CD4-positive, alpha-beta T cell treated with Interleukin-1 beta for 1 hour (primary cell): Measurements from ENCODE around the gene RHBDD3.
A peak's percentile ranks its signal among the peaks of the same experiment; 100 is the strongest.

Experiments
- DNase-seq, 2 donors: peaks; one replicate each; pipeline ENCODE4 v3.0.0-alpha.2; 2020 to 2022

The RHBDD3 gene

DNA sequence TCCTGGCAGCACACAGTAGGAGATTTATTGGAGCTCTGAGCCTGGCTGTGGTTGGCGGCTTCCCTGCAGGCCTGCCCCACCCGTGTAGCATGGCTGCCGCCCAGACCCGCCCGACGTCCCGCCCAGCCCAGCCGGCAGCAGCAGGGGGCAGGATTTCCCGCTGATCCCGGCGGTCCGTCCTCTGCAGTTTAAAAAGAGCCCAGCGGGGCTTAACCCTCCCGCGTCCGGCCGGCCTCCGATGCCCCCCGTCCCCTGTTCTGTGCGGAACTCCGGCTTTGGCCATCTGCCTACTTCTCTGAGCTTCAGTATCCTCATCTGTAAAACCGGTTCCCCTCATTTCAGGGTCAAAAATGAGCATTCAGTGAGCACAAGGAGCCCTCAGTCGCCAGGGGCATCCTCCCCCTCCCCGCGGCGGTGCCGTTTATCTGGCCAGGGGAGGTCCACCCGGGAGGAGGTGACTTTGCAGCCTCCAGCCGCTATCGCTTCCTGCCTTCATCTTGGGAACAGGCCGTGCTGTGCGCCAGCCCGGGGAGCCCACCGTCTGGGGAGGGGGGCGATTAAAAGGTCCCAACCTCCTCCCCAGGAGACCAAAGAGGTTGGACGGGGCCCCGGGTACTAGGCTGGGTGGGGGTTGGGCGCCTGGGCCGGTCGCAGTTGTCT is 38.5 kb upstream of the RHBDD3 start, which contains the start of gene GAS2L1:
Gene GAS2L1, plus strand, starts transcription at position 476 of the 660 bp plus-strand sequence. CDS start 1,456 bp downstream, outside the sequence.
- peak; percentile 37 to 55 for DNase-seq

DNA sequence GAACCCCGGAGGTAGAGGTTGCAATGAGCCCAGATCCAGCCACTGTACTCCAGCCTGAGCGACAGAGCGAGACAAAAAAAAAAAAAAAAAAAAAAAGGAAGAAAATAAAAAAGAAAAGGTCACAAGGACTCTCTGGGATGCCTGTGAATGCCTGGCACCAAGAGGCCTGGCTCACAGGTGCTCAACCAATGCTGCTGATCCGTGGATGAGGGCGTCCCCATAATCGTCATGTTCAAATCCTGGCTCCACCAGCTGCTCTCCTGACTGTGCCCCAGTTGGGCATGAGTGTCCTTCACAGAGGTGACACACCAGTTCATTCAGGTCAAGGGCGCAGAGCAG is 38.0 kb upstream of the RHBDD3 start:
- no peak for DNase-seq

DNA sequence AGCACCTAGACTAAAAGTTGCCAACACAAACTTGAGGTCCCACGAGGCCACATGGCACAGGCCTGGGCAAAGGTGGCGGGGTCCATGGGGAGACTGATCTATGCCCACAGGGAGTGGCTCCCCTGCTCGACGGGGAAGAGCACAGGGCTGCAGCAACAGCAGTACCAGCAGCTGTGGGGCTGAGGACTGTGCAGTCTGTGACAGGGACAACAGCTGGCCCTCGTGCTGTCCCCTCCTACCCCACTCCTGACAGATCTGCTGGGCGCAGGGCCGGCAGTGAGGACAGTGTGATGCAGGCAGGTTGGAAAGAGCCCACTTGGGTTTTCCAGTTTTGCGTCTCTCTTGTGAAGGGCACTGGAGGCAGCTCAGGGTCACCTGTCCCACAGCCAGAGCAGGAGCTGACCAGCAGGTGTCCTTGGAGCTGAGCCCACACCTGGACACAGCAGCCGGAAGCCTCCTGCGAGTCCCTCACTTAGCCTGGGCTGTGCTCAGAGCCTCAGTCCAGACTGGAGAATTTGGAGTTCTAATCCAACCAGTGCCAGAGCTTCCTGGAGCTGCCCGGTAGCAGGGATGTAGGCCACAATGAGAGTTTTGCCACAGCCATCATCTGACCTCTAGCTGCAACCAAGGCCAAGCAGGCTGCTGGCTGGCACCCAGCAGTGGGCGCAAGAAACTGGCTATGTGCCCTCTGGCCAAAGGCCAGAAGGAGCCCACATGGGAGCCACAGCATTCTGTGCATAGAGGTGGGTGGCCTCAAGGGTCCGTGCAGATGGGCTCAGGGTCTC is 35.1 kb upstream of the RHBDD3 start:
- no peak for DNase-seq

DNA sequence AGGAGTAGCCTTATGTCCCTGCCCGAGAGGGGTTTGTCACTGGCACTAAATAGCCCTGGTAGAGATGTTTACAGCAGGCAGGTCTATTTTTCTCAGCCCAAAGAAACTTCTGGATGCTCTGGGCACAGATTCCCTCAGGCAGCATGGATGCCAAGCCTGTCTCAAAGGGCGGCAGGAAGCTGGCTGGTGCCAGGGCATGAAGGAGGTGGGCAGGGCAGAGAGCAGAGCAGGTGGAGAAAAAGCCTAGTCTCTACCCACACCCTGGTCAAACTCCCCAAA is 34.6 kb upstream of the RHBDD3 start:
- no peak for DNase-seq

DNA sequence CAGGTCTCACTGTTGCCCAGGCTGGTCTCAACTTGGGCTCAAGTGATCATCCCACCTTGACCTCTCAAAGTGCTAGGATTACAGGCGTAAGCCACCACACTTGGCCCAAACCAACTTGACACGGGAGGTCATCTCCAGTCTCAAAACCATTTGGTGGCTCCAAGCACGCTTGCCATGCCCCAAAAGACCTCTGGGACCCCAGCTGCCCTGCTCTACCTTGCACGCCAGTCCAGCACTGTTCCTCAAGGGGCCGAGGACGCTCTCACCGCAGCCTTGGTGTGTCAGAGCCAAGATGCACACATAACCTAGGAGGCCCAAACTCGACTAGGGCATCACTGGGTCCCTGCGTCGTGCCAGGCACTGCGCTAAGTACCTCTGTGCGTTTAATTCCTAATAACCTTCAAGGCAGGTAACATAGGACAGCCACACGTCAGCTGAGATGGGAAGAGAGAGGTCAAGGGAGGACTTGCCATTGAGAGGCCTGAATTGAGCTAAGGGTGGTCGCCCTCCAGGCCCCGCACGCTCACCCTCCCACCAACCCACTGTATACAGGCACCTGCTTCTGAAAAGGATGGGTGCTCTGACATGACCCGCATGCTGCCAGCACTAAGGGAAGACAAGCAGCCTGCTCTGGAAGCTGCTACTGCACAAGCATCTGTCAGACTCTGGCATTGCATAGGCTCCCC is 34.1 kb upstream of the RHBDD3 start:
- DNase-seq, result no peak

DNA sequence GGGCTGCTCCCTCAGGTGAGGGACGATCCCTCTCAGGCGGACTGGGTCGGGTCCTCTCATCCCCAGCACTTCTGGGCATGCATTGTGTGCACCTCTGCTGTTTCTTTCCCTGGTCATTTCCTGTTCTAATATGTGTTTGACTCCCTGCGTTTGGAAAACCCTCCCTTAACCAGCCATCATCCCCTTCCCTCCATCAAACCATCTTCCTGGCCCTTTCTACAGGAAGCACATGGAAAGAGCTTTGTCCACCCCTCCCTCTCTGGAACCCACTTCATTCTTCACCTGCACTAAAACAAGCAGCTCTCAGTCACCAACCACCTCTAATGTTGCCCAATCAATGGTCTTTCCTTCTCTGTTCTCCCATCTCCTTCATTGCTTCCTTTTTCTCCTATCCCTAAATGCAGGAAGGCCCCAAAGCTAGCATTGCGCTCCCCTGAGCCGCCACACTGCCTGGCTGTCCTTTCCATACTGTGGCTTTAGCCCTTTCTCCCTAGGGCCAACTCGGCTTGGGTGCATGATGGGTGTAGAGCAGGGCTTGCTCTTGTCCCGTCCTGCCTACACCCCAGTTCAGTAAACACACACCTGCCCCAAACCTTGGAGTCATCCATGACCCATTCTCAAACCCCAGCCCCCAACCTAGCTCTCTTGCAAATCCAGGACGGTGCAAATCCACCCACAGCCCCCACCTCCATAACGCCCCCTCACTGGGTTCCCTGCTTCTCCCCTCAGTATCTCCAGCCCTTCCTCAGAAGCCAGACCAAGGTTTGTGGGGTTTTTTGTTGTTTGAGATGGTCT is 33.2 kb upstream of the RHBDD3 start:
- DNase-seq, result no peak

DNA sequence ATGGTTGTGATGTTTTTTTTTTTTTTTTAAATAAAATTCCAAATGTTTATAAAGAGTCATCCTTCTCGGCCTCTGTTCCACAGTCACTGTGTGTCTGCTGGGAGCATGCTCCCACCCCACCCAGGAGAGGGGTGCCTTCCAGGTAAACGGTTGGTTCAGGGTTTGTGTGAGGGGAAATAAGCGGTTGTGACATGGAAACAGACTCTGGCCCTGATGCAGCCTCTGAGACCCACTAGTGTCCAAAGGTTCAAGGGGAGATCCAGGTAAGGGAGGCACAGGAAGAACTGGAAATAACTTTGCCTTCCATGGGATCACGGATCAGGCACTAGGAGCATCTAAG is 32.7 kb upstream of the RHBDD3 start:
- no peak for DNase-seq

DNA sequence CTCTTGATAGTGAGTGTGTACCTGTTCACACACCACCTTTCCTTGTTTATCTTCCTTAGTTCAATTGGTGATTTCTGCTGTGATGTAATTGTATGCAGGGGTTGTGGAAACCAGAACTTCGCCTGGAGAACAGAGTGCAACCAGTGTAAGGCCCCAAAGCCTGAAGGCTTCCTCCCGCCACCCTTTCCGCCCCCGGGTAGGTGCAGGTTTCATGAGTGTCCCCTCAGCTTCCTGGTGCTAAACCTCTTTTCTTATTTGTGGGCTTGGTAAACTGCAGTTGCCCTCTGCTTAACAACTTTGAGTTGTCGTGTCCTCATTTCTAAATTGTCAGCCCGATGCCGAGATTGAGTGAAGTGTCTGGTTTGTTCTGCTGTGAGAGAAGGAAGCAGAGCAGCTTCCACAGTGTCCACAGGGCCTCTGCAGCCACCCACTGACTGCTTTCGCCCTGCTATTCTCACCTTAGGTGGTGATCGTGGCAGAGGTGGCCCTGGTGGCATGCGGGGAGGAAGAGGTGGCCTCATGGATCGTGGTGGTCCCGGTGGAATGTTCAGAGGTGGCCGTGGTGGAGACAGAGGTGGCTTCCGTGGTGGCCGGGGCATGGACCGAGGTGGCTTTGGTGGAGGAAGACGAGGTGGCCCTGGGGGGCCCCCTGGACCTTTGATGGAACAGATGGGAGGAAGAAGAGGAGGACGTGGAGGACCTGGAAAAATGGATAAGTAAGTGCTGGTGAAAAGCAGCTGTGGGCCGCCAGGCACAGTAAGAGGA is 31.5 kb upstream of the RHBDD3 start:
- DNase-seq, result no peak

DNA sequence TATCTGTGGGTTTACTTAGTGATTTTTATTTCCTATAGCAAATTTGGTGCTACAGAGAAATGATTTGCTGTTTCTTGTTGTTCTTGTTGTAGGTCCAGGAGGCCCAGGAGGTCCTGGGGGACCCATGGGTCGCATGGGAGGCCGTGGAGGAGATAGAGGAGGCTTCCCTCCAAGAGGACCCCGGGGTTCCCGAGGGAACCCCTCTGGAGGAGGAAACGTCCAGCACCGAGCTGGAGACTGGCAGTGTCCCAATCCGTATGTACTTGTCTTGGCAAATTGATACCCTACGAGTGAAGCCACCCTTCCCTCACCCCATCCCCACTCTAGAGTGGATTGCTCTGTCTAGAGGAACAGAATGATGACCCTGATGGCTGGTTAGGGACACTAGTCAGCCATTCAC is 30.9 kb upstream of the RHBDD3 start:
- DNase-seq, result no peak

DNA sequence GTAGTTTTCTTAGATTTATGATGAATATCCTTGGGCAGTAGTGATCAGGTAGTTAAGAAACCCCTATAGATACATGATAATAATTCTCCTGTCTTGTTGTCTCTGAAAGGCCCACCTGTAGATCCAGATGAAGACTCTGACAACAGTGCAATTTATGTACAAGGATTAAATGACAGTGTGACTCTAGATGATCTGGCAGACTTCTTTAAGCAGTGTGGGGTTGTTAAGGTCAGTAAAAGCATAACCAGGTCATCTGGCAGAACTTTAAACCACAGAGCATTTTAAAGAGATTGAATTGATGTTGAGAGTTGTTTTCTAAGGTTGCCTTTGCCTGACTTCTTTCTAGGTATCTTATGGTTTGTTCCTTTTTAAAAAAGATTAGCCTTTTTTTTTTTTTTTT is 24.6 kb upstream of the RHBDD3 start:
- no peak for DNase-seq

DNA sequence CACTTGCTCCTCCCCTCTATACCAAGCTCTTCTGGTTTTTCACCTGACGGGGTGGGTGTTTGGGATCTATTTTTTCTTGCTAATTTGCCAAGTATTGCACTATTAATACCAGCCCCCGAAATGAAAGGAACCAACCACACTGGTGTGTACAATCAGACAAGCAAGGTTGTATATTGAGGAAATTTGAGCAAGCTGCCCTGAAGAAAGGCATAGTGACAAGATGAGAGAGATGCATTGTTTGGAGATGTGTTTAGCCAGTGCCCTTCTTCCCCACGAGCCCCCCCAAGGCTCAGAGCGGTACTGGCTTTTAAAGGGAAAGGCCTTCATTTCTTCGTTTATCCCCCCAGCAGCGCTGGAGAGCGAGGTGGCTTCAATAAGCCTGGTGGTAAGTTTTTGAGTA is 23.4 kb upstream of the RHBDD3 start:
- DNase-seq, result no peak

DNA sequence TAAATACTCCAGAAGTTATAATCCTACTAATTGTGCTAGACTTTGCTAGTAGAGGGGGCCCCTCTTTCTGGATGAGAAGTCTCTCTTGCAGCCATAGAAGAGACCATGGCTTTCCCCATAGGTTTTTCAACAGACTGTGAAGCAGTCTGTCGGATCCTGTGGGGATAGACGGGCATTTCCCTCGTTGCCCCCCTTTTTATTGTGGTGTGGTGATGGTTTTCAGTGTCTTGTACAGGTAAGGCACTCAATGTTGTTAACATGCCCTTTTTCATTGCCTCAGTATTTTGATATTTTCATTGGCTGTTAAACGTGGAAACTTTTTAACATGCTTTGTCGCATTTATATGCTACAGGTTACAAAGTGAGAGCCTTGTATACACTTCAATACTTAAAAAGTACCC is 22.3 kb upstream of the RHBDD3 start:
- DNase-seq, result no peak

DNA sequence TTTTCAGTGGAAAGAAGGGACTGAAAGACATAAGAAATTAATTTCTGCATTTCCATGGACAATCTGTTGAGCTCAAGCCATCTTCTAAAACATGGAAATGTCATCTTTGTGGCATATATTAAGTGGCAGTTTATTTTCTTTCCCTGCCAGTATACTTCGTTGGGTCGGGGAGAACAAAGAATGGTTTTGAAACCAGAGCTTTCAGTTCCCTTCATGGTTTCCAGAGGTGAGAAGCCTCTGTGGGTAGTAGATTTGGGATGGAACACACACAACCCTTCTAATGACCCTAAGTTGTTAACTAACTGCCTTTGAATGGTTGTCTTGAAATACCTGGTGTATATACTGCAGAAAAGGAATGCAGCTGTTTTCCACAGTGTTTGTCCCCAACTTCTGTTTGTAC is 21.1 kb upstream of the RHBDD3 start:
- DNase-seq, result no peak

DNA sequence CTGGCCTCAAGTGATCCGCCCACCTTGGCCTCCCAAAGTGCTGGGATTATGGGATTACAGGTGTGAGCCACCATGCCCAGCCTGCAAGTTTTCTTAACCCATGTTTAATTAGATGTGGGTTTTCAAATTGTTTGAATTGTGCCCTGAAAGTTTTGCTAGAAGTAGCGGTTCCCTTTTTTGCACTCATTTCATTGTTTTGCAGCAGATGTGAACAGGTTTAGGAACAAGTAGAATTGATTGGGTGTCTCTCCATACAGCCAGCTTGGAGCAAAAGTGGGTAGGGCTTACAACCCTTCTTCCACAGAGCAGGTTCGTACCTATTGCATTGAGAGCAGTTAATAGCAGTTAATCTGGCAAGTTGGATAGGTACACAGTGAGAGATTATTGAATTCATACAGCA is 16.4 kb upstream of the RHBDD3 start:
- DNase-seq, result no peak

DNA sequence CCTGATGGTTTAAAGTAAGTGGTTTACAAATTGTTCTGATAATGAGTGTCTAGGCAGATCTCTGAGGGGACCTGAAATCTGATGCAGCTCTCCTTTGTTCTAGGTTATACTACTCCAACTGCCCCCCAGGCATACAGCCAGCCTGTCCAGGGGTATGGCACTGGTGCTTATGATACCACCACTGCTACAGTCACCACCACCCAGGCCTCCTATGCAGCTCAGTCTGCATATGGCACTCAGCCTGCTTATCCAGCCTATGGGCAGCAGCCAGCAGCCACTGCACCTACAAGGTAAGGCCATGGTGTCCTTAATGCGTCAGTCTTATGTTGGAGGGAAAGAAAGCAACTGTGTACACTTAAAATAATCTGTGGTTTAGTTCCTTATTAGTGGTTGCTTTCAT is 10.1 kb upstream of the RHBDD3 start:
- DNase-seq, result no peak

DNA sequence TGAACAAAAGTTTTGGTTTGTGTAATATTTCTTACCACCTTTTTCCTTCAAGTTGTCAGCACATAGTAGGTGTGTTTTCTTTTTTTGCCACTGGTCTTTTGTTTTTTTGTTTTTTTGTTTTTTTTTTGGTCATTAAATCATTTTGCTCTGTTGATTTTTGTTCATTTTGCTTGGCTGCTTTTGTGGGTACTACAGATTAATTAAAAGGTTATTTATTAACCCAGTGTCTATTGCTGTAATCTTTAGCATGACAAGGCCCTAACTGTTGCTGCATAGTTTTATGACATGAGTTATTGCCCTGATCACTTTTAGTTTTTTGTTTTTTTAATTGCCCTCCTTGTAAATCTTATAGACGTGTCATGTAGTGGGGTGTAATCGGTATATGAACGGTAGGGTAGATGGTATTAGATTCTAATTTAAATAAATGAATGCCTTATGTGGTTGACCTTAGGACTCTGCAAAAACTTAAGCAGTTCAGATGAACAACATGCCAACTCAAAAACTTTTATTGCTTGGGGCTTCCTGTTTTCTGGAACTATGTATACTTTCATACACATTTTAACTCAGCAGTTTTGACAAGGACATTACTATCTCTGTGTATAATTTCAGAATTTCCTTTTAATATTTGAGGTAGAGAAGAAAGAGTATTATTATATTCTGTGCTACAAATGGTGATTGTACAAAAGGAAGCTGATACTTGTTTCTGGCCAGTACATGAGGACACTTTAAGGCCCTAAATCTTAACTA is 8.2 kb upstream of the RHBDD3 start:
- DNase-seq, result no peak

DNA sequence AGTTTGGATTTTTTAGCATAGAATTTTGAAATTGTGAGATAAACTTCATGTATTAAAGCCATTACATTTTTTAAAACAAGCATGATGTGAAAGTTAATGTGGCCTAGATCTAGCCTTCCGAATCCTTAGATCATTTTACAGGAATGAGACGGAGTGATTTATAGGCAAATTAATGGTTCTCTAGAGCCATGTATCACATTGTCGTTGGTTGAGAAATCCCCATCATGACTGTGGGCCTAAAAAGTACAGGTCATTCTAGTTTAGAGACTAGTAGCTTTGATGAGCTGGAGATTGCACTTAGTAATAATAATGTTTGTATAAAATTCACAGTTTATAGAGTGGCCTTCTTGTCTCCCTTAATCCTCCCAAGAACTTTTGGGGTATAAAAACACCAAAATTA is 7.4 kb upstream of the RHBDD3 start:
- no peak for DNase-seq

DNA sequence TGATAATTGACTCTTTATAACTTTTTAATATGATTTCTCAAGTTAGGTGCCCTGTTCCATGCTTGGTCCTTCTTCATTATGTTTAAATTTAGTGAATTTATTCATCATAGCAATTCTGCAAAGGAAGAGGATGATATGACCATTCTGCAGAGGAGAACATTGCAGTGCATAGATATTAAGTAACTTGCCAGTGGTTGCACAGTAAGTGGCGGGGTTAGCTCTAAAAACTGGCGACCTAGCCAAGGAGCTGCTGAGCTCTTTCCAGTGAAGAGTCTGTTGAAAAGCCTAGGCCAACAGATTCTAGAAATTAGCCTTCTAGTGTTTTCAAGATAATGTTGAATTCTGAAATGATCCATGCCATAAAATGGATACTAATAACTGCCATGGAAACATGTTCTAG is 4.8 kb upstream of the RHBDD3 start:
- DNase-seq, result no peak

DNA sequence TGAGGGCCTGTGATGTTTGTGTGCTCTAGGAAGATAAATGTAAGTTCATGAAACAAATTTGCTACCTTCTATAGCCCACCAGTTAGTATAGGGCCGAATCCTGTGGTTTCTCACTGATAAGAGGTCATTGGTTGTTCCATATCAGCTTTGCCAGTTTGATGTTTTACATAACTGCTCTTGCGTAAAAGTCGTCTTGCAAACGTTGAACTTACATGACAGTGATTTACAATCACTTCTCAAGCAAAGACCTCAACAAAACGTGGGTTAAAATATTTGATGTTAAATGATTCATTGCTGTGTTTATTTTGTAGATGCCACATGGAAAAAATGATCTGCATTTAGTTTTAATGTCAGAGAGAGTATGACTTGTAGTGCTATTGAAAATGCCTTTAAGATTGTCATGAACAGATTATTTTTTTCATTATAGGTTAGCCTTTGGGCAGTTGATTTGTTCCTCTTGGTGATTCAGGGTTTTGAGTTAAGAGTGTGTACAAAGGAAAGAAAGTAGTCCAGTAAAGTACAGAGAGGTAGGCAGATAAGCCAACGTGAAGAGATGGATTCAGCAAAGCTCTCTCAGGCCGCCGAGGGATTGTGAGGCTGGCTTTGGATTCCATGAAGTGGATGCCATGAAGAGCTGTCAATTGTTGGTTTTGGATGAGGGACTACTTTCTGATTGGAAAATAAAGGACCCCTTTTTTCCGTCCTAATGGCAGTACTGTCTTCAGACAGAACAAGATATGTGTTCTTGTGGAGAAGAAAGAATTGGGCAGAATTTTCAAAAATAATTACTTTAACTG is 2.9 kb upstream of the RHBDD3 start:
- no peak for DNase-seq

DNA sequence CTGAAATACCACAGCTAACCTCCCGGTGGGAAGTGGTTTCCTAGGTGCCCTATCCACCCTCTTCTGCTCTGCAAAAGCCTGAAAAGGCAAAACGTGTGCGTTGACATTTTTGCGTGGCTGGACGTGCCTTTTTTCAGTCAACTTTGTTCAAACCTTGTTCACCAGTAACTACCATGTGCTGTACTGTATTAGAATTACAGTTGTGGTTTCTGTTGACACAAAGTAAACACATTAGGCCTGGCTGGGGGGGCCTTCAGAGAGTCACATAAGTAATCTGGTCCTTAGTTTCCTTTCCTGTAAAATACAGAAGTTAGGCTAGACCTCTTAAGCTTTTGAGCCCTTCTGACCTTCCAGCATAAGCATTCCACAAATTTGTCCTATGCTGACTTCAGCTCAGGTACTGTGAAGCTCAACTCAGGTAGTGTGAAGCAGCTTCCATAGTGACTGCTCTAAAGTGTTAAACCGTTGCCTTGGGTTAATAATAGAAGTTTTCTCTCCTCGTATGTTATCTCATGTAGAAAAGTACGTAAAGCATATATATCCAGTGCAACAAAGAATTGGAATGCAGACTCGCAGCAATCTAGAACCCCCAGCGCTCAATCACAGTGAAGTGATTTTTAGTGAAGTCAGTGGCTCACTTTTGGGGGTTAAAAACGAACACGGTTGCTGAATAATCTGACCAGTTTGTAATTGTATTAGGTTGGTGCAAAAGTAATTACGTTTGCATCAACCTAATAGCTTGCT is 2.1 kb upstream of the RHBDD3 start:
- peak in 1 of 2 donors; percentile 21 for DNase-seq

DNA sequence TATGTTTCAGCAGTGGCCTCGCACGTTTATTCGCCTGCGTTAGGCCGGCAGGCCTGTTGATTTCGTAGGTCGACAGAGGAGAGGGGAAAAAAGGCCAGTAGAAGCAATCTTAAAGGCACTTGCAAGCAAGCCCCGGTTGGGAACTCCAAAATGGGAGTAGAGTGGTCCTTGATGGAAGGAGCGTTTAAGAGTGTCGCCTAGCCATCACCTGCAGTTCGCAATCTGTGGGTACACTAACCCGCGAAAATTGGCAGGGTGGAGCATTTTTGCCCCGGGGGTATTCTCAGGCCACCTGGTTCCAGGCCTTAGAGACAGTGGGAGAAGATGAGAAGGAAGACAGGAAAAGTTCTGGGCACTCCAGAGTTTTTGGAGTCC is 1.4 kb upstream of the RHBDD3 start:
- DNase-seq, result no peak
